ENCODE measurements around the gene DNAH11.

The DNAH11 gene

GRCh38 chr7:21766218-21766617 is 223.4 kb downstream of the DNAH11 start:
- no peak for TF ChIP-seq CTCF (IDR thresholded peaks at IDR 0.05; ENCODE audit: low read depth, low read length, missing control alignments)
- no peak for DNase-seq (ENCODE audit: low read depth)
- H3K4me3 ChIP-seq (ENCODE audit: low read depth, low read length), result no peak overlapping the region

GRCh38 chr7:21767300-21767900 is 224.6 kb downstream of the DNAH11 start:
- DNase-seq (ENCODE audit: low read depth), result peak; percentile 58
- H3K4me3 ChIP-seq (ENCODE audit: low read depth, low read length), result no peak overlapping the region
- TF ChIP-seq CTCF (IDR thresholded peaks at IDR 0.05; ENCODE audit: low read depth, low read length, missing control alignments), result peak; percentile 74

GRCh38 chr7:21768279-21768678 is 225.4 kb downstream of the DNAH11 start:
- no peak for DNase-seq (ENCODE audit: low read depth)
- no peak overlapping the region for H3K4me3 ChIP-seq (ENCODE audit: low read depth, low read length)
- TF ChIP-seq CTCF (IDR thresholded peaks at IDR 0.05; ENCODE audit: low read depth, low read length, missing control alignments), result no peak

- no peak overlapping the region for H3K4me3 ChIP-seq (ENCODE audit: low read depth, low read length)
- no peak for DNase-seq (ENCODE audit: low read depth)
- TF ChIP-seq CTCF (IDR thresholded peaks at IDR 0.05; ENCODE audit: low read depth, low read length, missing control alignments), result no peak
Measured at GRCh38 chr7:21771266-21771665, 228.4 kb downstream of the DNAH11 start.

- DNase-seq (ENCODE audit: low read depth), result no peak
- TF ChIP-seq CTCF (IDR thresholded peaks at IDR 0.05; ENCODE audit: low read depth, low read length, missing control alignments), result no peak
- no peak overlapping the region for H3K4me3 ChIP-seq (ENCODE audit: low read depth, low read length)
Measured at GRCh38 chr7:21771906-21772610, 229.2 kb downstream of the DNAH11 start.

- TF ChIP-seq CTCF (IDR thresholded peaks at IDR 0.05; ENCODE audit: low read depth, low read length, missing control alignments), result no peak
- DNase-seq (ENCODE audit: low read depth), result no peak
- H3K4me3 ChIP-seq (ENCODE audit: low read depth, low read length), result no peak overlapping the region
Measured at GRCh38 chr7:21773326-21773725, 230.5 kb downstream of the DNAH11 start.

GRCh38 chr7:21777921-21778320 is 235.1 kb downstream of the DNAH11 start:
- no peak for DNase-seq (ENCODE audit: low read depth)
- no peak for TF ChIP-seq CTCF (IDR thresholded peaks at IDR 0.05; ENCODE audit: low read depth, low read length, missing control alignments)
- no peak overlapping the region for H3K4me3 ChIP-seq (ENCODE audit: low read depth, low read length)
